Activated CD8-positive, alpha-beta T cell treated with anti-CD3 and anti-CD28 coated beads for 36 hours (primary cell): ENCODE results near the gene LMO1. TPM values are rescaled to one million over a fixed set of nuclear protein-coding genes. Genes with fewer than 3 reads are reported as not detected.

Source experiments
- ATAC-seq: fragments of 200-7000 bp; cut with Tn5 transposase; one replicate; pipeline ENCODE4 v1.10.0; 2021; ENCODE audit warnings: mild to moderate bottlenecking, moderate library complexity
- CTCF ChIA-PET: fragments of 350-600 bp; sonication (Branson Sonifier 250); formaldehyde crosslinking; loops from one replicate; lab custom pipeline; 2021; ENCODE audit warnings: antibody characterized with exemption; lab: Charles Lee
- POLR2A ChIA-PET: fragments of 350-600 bp; sonication (Branson Sonifier 250); formaldehyde crosslinking; loops from one replicate; lab custom pipeline; 2021; ENCODE audit warnings: antibody characterized with exemption; lab: Charles Lee
- DNase-seq: peaks from one replicate; pipeline ENCODE4 v3.0.0-alpha.2; 2020
- H3K27ac Mint-ChIP-seq: one replicate; pipeline ENCODE4 v1.8.0; 2021; ENCODE audit warnings: mild to moderate bottlenecking, mixed read lengths
- H3K27me3 Mint-ChIP-seq: one replicate; pipeline ENCODE4 v1.8.0; 2021; ENCODE audit warnings: mixed read lengths
- H3K36me3 Mint-ChIP-seq: one replicate; pipeline ENCODE4 v1.8.0; 2021; ENCODE audit warnings: low read depth, mixed read lengths
- H3K4me1 Mint-ChIP-seq: one replicate; pipeline ENCODE4 v1.8.0; 2021; ENCODE audit warnings: low read depth, mixed read lengths
- H3K4me3 Mint-ChIP-seq: one replicate; pipeline ENCODE4 v1.8.0; 2021; ENCODE audit warnings: mild to moderate bottlenecking, moderate library complexity, mixed read lengths
- H3K9me3 Mint-ChIP-seq: one replicate; pipeline ENCODE4 v1.8.0; 2021; ENCODE audit warnings: mixed read lengths
- CTCF ChIP-seq: fragments of 200-600 bp; IDR thresholded peaks from one replicate; pipeline ENCODE4 v1.8.0; 2022; ENCODE audit warnings: antibody characterized with exemption, mild to moderate bottlenecking
- intact Hi-C: fragments of 100-400 bp; cut with micrococcal nuclease; formaldehyde crosslinking; loops from one replicate; pipeline ENCODE4 v1.10.0; 2022
- total RNA-seq, 2 experiments: library from RNA; stranded (reverse); gene quantifications; one replicate each; pipeline ENCODE4 v1.2.3, GENCODE V29; 2021

The LMO1 gene
- total RNA-seq, 2 experiments from 2014 or later, result not detected

GRCh38 chr11:8277691-8278090 is 14.0 kb upstream of the LMO1 start:
- no peak for TF ChIP-seq CTCF
- POLR2A ChIA-PET, result no interaction called here
- no peak overlapping the region for H3K27ac Mint-ChIP-seq
- peaks cover 3% of the 10 kb centered on the region for H3K27me3 Mint-ChIP-seq
- no peaks in the 10 kb centered on the region for H3K36me3 Mint-ChIP-seq
- DNase-seq (no peak), ATAC-seq (no peak)
- no peaks in the 10 kb centered on the region for H3K4me1 Mint-ChIP-seq
- H3K9me3 Mint-ChIP-seq, result no peaks in the 10 kb centered on the region
- intact Hi-C loops, result no loop called here
- CTCF ChIA-PET, result interaction anchor here (1.2 to 4.2 kb wide), 3 partner anchors 10 to 85 kb away, joined by 4 to 33 read pairs (median 5); partner anchors contain the start of gene LMO1
- H3K4me3 Mint-ChIP-seq, result no peak overlapping the region

GRCh38 chr11:8276528-8276927 is 12.8 kb upstream of the LMO1 start:
- POLR2A ChIA-PET, result no interaction called here
- intact Hi-C loops, result no loop called here
- DNase-seq, result no peak
- CTCF ChIA-PET, result interaction anchor here (4.2 kb wide), 1 partner anchor 13 kb away, joined by 33 read pairs; the partner anchor contains the start of gene LMO1
- Mint-ChIP-seq H3K4me3 (no peak overlapping the region), H3K27me3 (peaks cover 6% of the 10 kb centered on the region), H3K36me3 (no peaks in the 10 kb centered on the region), H3K27ac (no peak overlapping the region), H3K4me1 (no peaks in the 10 kb centered on the region), H3K9me3 (no peaks in the 10 kb centered on the region)
- no peak for TF ChIP-seq CTCF
- ATAC-seq, result no peak

- ChIA-PET POLR2A (no interaction called here), CTCF (interaction anchor here (2.4 kb wide), 1 partner anchor 9 kb away, joined by 16 read pairs; the partner anchor contains the start of gene LMO1)
- H3K4me1 Mint-ChIP-seq, result no peaks in the 10 kb centered on the region
- H3K4me3 Mint-ChIP-seq, result no peak overlapping the region
- DNase-seq (no peak), ATAC-seq (no peak)
- no peaks in the 10 kb centered on the region for H3K36me3 Mint-ChIP-seq
- H3K9me3 Mint-ChIP-seq, result no peaks in the 10 kb centered on the region
- no peak for TF ChIP-seq CTCF
- no peak overlapping the region for H3K27ac Mint-ChIP-seq
- peaks cover 34% of the 10 kb centered on the region for H3K27me3 Mint-ChIP-seq
- intact Hi-C loops, result no loop called here
Observed at GRCh38 chr11:8273287-8273686, 9.6 kb upstream of the LMO1 start.

- ChIA-PET POLR2A (interaction anchor here (1.6 kb wide), 1 partner anchor 10 kb away, joined by 4 read pairs; no protein-coding TSS in a partner anchor), CTCF (no interaction called here)
- peaks cover 48% of the 10 kb centered on the region for H3K27me3 Mint-ChIP-seq
- no peaks in the 10 kb centered on the region for H3K36me3 Mint-ChIP-seq
- H3K4me3 Mint-ChIP-seq, result no peak overlapping the region
- ATAC-seq (no peak), DNase-seq (no peak)
- intact Hi-C loops, result no loop called here
- H3K27ac Mint-ChIP-seq, result no peak overlapping the region
- no peaks in the 10 kb centered on the region for H3K9me3 Mint-ChIP-seq
- no peak for TF ChIP-seq CTCF
- no peaks in the 10 kb centered on the region for H3K4me1 Mint-ChIP-seq
Observed at GRCh38 chr11:8271106-8271886, 7.6 kb upstream of the LMO1 start.

- intact Hi-C loops, result no loop called here
- Mint-ChIP-seq H3K4me1 (no peaks in the 10 kb centered on the region), H3K9me3 (no peaks in the 10 kb centered on the region), H3K27me3 (peaks cover 60% of the 10 kb centered on the region), H3K4me3 (no peak overlapping the region), H3K36me3 (no peaks in the 10 kb centered on the region), H3K27ac (no peak overlapping the region)
- ChIA-PET CTCF (no interaction called here), POLR2A (no interaction called here)
- DNase-seq, result no peak
- TF ChIP-seq CTCF, result no peak
- no peak for ATAC-seq
Observed at GRCh38 chr11:8269636-8270035, 6.0 kb upstream of the LMO1 start.
